Stimulated activated CD4-positive, alpha-beta T cell treated with anti-CD3 and anti-CD28 coated beads, Interleukin-4, amount 100 ng/mL, for 48 hours (primary cell): ENCODE results near the gene PKP3.
A peak's percentile ranks its signal among the peaks of the same experiment; 100 is the strongest.
"Not testable (repeated sequence)": the region's sequence is repeated elsewhere in the genome, so short reads cannot be mapped to it uniquely, and the experiment has no call there.

Experiments used
- DNase-seq, 2 donors: peaks; one replicate each; pipeline ENCODE4 v3.0.0-alpha.2; 2020; ENCODE audit warnings: low read depth in 2 of 2

Gene PKP3

DNA sequence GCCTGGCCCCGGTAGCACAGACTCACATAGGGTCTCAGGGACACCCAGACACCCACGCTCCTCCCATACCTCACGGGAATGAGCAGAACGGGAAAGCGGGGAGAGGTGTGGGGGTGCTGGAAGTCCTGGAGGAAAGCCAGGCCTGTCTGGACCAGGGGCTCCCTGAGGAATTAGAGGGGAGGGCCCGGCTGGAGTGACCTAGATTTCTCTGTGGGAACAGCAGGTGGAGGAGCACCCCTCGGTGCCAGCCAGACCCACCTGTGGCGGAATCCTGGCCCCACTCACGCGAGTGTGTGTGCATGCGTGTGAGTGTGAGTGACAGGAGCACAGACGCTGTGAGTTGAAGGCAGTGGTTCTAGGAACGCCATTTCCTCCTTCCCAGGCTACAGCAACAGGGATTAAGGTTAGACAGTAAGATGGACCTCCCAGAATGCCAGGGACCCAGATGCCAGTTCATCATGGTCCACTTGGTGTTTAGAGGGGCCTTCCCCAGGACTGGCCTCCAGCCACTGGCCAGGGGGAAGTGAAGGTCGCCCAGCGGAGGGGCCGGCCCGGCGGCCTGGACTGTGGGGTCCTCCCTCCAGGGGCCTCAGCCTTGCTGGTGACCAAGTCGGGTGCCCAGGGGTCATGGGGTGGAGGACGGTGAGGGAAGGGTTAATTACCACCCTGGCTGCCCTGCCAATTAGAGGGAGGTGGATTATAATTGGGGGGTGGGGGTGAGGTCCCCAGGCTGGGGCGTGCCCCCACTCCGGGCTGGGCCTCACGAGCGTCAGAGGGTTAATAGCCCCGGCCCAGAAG lies 1.0 kb downstream of the PKP3 start:
- DNase-seq: no peak

DNA sequence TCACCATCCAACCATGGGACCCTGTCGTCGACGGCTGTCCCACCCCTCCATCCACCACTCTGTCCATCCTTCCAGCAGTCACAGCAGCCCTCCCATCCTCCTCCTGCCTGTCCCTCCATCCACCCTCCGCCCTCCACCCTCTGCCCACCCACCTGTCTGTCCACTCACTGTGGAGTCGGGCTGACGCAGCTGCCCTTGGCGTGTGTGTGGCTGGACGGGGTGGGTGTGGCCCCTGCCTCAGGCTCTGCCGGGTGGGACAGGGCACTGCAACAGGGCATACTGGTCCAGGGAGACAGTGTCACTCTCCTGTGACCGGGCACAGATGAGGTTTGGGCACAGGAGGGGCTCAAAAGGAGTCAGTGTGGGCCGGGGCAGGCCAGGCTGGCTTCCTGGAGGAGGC lies 1.9 kb downstream of the PKP3 start:
- DNase-seq: no peak

DNA sequence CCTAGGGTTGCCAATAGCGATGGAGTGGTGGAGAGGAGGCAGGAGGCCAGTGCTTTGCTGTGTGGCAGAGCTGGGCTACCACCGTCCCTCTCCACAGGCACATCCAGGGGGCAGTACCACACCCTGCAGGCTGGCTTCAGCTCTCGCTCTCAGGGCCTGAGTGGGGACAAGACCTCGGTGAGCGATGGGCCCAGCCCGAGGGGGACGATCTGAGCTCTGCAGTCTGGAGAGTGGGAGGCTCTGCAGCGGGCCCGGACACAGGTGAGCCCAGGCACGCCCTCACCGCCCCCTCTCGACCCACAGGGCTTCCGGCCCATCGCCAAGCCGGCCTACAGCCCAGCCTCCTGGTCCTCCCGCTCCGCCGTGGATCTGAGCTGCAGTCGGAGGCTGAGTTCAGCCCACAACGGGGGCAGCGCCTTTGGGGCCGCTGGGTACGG lies 2.5 kb downstream of the PKP3 start:
- no peak for DNase-seq

GRCh38 chr11:396948-397548 lies 3.0 kb downstream of the PKP3 start:
- DNase-seq: peak in 1 of 2 donors; percentile 38

DNA sequence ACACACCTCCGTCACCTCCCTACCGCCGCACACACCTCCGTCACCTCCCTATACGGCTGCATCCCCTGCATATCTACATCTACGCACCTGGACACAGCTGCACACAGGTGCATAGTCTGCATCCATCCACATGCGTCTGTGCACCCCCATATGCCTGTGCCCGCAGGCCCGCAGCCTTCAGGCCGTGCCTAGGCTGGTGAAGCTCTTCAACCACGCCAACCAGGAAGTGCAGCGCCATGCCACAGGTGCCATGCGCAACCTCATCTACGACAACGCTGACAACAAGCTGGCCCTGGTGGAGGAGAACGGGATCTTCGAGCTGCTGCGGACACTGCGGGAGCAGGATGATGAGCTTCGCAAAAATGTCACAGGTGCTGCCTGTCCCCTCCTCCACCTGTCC lies 4.8 kb downstream of the PKP3 start:
- DNase-seq: no peak

GRCh38 chr11:399731-400211 lies 5.8 kb downstream of the PKP3 start:
- DNase-seq: no peak

GRCh38 chr11:400241-400689 lies 6.3 kb downstream of the PKP3 start:
- no peak for DNase-seq

DNA sequence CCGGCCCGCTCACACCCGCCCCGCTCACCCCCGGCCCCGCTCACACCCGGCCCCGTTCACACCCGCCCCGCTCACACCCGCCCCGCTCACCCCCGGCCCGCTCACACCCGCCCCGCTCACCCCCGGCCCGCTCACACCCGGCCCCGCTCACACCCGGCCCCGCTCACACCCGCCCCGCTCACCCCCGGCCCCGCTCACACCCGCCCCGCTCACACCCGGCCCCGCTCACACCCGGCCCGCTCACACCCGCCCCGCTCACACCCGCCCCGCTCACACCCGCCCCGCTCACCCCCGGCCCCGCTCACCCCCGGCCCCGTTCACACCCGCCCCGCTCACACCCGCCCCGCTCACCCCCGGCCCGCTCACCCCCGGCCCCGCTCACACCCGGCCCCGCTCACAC lies 7.2 kb downstream of the PKP3 start:
- not testable (repeated sequence) for DNase-seq

DNA sequence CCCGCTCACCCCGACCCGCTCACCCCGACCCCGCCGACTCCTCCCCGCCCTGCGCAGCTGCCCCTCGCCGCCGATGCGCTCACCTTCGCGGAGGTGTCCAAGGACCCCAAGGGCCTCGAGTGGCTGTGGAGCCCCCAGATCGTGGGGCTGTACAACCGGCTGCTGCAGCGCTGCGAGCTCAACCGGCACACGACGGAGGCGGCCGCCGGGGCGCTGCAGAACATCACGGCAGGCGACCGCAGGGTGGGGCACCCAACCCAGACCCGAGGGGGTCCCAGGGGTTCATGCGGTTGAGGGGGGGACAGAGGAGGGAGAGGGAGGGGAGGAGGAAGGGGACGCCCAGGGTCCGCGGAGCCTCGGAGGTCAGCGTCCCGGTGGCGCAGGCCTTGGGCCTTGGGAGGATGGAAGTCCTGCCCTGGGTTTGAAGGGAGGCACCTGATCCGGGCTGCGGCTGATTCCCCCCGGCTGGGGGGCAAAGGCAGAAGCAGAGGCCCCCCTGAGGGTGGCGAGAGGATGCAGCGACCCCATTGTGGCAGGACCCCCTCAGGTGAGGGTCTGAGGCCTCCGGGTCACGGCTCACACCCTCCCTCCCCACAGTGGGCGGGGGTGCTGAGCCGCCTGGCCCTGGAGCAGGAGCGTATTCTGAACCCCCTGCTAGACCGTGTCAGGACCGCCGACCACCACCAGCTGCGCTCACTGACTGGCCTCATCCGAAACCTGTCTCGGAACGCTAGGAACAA lies 9.2 kb downstream of the PKP3 start:
- DNase-seq: no peak

DNA sequence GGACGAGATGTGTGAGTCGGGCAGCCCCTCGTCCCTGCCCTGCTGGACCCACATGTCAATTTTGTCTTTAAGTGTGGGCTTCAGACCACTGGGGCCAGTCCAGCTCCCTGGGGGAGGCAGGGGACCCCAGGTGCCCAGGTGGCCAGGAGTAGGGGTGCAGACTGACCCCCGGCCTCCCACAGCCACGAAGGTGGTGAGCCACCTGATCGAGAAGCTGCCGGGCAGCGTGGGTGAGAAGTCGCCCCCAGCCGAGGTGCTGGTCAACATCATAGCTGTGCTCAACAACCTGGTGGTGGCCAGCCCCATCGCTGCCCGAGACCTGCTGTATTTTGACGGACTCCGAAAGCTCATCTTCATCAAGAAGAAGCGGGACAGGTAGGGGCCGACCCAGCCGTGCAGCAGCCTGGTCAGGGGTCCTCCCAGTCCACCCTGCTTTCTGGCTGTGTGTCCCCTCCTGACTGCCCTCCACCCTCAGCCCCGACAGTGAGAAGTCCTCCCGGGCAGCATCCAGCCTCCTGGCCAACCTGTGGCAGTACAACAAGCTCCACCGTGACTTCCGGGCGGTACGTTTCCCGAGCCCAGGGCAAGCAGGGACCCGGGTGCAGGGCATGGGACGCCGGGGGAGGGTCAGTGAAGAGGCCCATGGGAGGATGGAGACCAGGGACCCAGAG lies 9.9 kb downstream of the PKP3 start:
- DNase-seq: no peak

- DNase-seq: no peak
Observed at GRCh38 chr11:404551-405264, 10.7 kb downstream of the PKP3 start.

- no peak for DNase-seq
Observed at GRCh38 chr11:405323-405953, 11.4 kb downstream of the PKP3 start.

DNA sequence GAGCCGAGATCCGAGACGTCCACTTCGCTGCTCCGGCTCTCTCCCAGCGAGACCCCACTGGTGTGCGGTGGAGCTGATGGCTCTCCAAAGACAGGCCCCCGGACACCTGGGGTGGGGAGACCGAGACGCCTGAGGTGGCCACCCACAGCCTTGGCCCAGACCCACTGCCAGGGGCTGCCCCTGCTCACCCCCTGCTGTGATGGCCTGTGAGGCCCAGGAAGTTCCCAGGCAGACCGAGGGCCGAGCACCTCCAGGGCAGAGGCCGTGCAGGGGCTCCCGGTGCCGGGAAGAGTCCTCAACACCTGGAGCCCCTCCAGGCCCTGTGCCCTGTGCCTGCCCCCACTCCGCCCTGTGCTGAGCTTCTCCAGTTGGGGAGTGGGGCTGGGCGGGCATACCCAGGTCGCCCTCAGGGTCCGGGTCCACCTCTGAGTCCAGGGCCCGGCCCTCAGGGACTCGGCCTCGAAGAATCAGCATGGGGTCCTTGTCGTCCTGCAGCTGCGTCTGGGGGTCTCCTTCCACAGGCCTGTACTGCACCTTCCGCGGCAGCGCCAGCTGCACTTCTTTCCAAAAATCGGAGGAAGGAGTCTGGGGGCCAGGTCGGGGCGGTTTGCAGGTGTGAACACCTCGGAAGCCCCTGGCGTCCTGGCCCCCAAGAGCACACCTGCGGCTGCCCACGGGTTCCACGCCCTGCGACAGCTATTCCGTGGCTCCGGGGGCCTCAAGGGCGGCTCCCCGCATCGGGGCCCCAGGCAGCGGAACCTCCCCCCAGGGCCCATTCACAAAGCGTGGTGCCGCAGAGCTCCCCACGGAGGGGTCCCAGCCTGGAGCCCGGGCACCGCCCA lies 12.2 kb downstream of the PKP3 start:
- no peak for DNase-seq

GRCh38 chr11:406796-407650 lies 13.0 kb downstream of the PKP3 start:
- peak; percentile 73 to 81 for DNase-seq

DNA sequence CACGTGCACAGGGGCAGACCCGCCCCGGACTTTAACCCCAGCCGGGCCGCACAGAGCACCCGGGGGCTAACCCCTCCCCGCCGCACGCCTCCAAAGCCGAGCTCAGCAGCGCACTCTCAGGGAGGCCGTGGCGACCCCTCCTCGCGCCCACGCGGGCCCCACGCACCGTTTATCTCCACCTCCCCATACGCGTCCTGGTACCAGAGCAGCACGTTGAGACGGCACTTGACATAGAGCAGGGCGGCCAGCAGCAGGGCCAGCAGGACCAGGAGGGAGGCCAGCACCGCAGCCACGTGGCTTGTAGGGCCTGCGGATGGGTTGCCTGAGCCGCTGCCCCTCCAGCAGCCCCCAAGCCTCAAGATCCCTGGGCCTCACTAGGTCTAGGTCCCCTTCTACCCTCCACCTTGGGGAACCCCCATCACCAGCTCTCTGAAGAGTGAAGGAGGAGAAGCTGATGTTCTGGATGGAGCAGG lies 13.7 kb downstream of the PKP3 start:
- DNase-seq: no peak

- no peak for DNase-seq
Observed at GRCh38 chr11:408154-409007, 14.4 kb downstream of the PKP3 start.

DNA sequence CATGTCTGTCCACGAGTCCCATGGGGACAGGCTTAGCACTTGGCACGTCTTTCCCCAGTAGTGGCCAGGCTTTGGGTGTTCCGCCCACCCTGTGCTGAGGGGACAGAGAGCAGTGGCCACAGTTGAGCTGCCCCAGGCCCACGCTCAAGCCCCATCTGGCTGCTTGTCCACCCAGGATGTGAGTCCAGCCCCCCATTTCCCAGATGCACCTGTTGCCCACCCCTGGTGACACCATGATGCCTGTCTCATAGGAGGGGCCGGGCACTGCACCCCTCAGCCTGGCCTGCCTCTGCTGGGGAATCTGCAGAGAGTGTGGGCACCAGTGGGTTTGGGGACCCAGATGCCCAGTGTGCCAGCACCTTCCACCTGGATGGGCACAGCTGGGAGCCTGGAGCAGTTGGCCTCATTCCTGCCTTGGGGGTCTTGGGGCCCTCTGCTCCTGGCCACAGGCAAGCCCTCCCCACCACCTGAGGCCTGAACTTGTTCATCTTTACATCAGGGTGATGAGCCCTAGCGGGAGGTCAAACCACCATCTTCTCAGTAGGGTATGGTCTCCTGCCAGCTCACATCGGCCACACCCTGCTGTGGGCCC lies 15.1 kb downstream of the PKP3 start:
- DNase-seq: no peak
